AG04449 (cell line): ENCODE data around the gene B3GAT2.

Experiments
- CTCF ChIA-PET: fragments of 350-600 bp; formaldehyde crosslinking; extraction: SDS; loops from one replicate; lab custom pipeline; 2021; ENCODE audit warnings: antibody characterized with exemption; lab: Yijun Ruan, JAX
- POLR2A ChIA-PET: fragments of 400-600, 350-600 bp; formaldehyde crosslinking; extraction: SDS; loops from one replicate; lab custom pipeline; 2020; ENCODE audit warnings: antibody characterized with exemption, inconsistent platforms; lab: Yijun Ruan, JAX
- DNase-seq: peaks from one replicate; pipeline ENCODE4 v3.0.0-alpha.2; 2010; ENCODE audit warnings: low read depth, low spot score
- H3K4me3 ChIP-seq: 2 replicates; pipeline ENCODE4 v1.5.1; 2011; ENCODE audit warnings: low read depth, mild to moderate bottlenecking, control low read depth, low read length
- TF ChIP-seq, protein P1 (sequence below): IDR thresholded peaks from one replicate; pipeline ENCODE4 v1.5.1; 2011; ENCODE audit warnings: mild to moderate bottlenecking, moderate library complexity, low read length, control low read depth, inconsistent platforms; ENCODE audit not compliant: insufficient read depth; ENCODE audit errors: missing control alignments

Gene B3GAT2, protein sequence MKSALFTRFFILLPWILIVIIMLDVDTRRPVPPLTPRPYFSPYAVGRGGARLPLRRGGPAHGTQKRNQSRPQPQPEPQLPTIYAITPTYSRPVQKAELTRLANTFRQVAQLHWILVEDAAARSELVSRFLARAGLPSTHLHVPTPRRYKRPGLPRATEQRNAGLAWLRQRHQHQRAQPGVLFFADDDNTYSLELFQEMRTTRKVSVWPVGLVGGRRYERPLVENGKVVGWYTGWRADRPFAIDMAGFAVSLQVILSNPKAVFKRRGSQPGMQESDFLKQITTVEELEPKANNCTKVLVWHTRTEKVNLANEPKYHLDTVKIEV

DNA sequence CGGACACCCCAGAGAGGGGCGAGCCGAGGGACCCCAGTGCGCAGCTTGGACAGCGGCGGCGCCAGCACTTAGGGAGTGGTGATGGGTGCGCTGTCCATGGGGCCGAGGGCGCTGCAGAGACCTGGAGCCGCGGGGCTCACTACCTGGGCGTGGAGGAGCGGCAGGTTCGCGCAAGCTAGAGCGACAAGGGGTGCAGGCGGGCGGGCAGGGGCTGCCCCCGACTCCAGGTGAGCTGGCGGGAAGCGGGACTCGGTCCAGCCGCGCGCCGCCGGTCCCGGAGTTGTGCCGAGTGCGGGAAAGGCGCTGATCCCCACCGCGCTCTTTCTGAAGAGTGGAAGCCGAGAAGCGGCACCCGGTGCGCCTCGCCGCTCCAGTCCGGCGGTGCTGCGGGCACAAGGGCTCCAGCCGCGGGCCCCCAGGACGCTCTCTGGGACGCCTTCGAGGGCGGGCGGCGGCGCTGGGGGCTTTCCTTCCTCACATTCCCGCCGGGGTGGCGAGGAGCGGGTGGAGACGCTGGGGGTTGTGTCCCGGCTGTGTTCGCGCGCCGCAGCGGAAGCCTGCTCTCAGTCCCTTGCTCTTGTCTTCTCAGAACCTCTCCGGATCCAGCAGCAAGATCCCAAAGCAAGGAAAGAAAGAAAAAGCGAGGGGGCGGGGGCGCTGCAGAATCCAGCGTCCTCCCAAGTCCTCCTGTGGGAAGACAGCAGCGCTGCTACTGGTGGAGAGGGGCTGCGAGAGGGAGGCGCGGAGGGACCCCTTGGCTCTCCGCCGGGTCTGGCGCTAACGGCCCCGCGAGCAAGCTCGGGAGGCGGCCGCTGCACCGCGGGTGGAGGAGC is at the start of gene B3GAT2:
Gene B3GAT2, minus strand, starts transcription at position 610 of the 833 bp plus-strand sequence. CDS start 631 bp downstream, outside the sequence.
- no peak for DNase-seq
- peak within 1 kb of the TSS; percentile 46 for H3K4me3 ChIP-seq
- POLR2A ChIA-PET, result interaction anchor here (0.7 kb wide), 1 partner anchor 289 kb away, joined by 3 read pairs; no protein-coding TSS in a partner anchor
- TF ChIP-seq, protein P1, sequence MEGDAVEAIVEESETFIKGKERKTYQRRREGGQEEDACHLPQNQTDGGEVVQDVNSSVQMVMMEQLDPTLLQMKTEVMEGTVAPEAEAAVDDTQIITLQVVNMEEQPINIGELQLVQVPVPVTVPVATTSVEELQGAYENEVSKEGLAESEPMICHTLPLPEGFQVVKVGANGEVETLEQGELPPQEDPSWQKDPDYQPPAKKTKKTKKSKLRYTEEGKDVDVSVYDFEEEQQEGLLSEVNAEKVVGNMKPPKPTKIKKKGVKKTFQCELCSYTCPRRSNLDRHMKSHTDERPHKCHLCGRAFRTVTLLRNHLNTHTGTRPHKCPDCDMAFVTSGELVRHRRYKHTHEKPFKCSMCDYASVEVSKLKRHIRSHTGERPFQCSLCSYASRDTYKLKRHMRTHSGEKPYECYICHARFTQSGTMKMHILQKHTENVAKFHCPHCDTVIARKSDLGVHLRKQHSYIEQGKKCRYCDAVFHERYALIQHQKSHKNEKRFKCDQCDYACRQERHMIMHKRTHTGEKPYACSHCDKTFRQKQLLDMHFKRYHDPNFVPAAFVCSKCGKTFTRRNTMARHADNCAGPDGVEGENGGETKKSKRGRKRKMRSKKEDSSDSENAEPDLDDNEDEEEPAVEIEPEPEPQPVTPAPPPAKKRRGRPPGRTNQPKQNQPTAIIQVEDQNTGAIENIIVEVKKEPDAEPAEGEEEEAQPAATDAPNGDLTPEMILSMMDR, result no peak
- CTCF ChIA-PET, result interaction anchor here (0.6 to 3.4 kb wide), 15 partner anchors 10 to 736 kb away, joined by 3 to 29 read pairs (median 5); no protein-coding TSS in a partner anchor

DNA sequence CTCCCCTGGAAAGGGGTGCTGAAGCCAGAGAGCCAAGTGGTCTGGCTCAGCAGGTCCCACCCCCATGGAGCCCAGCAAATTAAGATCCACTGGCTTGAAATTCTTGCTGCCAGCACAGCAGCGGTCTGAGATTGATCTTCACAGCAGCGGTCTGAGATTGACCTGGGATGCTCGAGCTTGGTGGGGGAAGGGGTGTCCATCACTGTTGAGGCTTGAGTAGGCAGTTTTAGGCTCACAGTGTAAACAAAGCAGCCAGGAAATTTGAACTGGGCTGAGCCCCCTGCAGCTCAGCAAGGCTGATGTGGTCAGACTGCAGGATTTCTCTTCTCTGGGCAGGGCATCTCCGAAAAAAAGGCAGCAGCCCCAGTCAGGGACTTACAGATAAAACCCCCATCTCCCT is 41.3 kb upstream of the B3GAT2 start:
- POLR2A ChIA-PET, result no interaction called here
- TF ChIP-seq, protein P1, result no peak
- CTCF ChIA-PET, result no interaction called here
- DNase-seq, result no peak
- no peak overlapping the region for H3K4me3 ChIP-seq

DNA sequence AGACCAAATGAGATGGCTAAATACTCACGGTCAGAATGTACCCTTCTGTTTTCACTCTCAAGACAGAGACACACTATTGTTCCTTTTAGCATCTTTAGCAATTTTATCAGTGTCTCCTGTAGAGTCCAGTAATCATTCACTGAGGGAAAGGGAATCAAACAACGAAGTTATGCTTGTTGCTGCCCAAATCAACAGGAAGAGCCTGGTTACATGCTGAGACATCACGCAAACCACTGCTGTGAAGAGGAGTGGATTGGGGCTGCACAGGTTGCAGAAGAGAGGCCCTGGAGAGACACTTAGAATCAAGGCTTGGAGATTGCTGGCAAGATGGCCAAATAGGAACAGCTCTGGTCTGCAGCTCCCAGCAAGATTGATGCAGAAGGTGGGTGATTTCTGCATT is 40.5 kb upstream of the B3GAT2 start:
- ChIA-PET POLR2A (no interaction called here), CTCF (no interaction called here)
- TF ChIP-seq, protein P1, result no peak
- no peak overlapping the region for H3K4me3 ChIP-seq
- DNase-seq, result no peak

DNA sequence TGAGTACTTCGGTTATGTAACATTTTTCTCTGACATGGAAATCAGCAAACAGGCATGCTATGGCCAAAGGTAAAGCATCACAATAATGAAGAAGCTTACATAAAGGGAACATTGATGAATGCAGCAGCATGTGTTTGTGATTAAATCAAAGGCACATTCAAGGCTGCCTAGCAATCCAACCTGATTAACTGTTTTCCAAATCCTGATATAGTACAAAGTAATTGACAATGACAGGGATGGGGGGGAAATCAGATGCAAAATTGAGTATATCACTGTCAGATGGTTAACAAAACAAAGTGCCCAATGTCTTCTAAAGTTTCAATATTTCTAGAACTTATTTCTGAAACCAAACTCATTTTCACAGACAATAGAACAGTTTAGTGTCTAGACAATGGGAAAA is 39.2 kb upstream of the B3GAT2 start:
- CTCF ChIA-PET, result interaction anchor here (1.5 kb wide), 1 partner anchor 18 kb away, joined by 6 read pairs; no protein-coding TSS in a partner anchor
- TF ChIP-seq, protein P1, result no peak
- no peak for DNase-seq
- POLR2A ChIA-PET, result no interaction called here
- H3K4me3 ChIP-seq, result no peak overlapping the region

DNA sequence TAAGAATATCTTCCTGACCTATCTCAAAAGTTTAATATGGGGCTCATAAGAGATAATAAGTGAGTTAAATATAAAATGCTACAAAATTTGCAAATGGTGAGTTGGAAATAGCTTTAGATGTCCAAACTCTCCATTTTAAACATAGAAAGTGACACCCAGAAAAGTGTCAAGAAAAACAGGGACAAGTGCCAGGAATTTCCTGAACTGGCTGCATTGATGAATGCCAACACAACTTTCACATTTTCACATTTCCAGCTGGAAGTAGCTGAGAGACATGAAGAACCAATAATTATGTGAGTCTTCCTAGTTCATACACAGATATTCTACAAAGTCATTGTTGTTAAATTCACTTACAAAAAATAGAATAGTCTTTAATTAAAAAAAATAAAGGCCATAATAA is 38.6 kb upstream of the B3GAT2 start:
- POLR2A ChIA-PET, result no interaction called here
- CTCF ChIA-PET, result interaction anchor here (1.5 kb wide), 1 partner anchor 18 kb away, joined by 6 read pairs; no protein-coding TSS in a partner anchor
- no peak overlapping the region for H3K4me3 ChIP-seq
- TF ChIP-seq, protein P1, result no peak
- no peak for DNase-seq

DNA sequence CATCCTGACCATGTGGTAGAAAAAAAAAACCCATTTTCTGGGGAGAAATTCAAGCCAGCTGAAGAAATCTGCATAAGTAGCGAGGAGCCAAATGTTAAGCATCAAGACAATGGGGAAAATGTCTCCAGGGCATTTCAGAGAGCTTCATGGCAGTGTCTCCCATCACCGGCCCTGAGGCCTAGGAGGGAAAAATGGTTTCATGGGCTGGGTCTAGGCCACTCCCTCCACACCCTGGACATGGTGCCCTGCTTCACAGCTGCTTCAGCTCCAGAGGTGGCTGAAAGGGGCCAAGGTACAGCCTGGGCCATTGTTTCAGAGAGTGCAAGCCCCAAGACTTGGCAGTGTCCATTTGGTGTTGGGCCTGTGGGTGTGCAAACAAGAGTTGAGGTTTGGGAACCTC is 34.4 kb upstream of the B3GAT2 start:
- POLR2A ChIA-PET, result no interaction called here
- H3K4me3 ChIP-seq, result no peak overlapping the region
- DNase-seq, result no peak
- CTCF ChIA-PET, result interaction anchor here (0.9 kb wide), 1 partner anchor 38 kb away, joined by 4 read pairs; no protein-coding TSS in a partner anchor
- TF ChIP-seq, protein P1, result no peak
